Stimulated activated effector memory CD8-positive, alpha-beta T cell treated with anti-CD3 and anti-CD28 coated beads, Interleukin-12 subunit alpha, Interleukin-12 subunit beta, amount 100 ng/mL, for 72 hours (primary cell): ENCODE measurements around the gene TMEM81.
A peak's percentile ranks its signal among the peaks of the same experiment; 100 is the strongest.

ENCODE experiments used
- ATAC-seq: fragments of 150-1000 bp; cut with Tn5 transposase; 2 replicates; pipeline ENCODE4 v1.10.0; 2021
- DNase-seq, 2 donors: peaks; one replicate each; pipeline ENCODE4 v3.0.0; 2021 to 2022; ENCODE audit warnings: low spot score in 2 of 2
- H3K27ac Mint-ChIP-seq: one replicate; pipeline ENCODE4 v1.8.0; 2022; ENCODE audit warnings: mild to moderate bottlenecking, mixed read lengths
- H3K36me3 Mint-ChIP-seq: one replicate; pipeline ENCODE4 v1.8.0; 2022; ENCODE audit warnings: mild to moderate bottlenecking, mixed read lengths
- H3K4me1 Mint-ChIP-seq: one replicate; pipeline ENCODE4 v1.8.0; 2022; ENCODE audit warnings: mixed read lengths
- H3K4me3 Mint-ChIP-seq: one replicate; pipeline ENCODE4 v1.8.0; 2022; ENCODE audit warnings: mild to moderate bottlenecking, mixed read lengths
- H3K9me3 Mint-ChIP-seq: one replicate; pipeline ENCODE4 v1.8.0; 2022; ENCODE audit warnings: mixed read lengths

Gene TMEM81

GRCh38 chr1:205098242-205098641 lies 14.0 kb upstream of the TMEM81 start:
- DNase-seq (no peak), ATAC-seq (no peak)
- Mint-ChIP-seq H3K4me3 (no peak overlapping the region), H3K9me3 (no peaks in the 10 kb centered on the region), H3K27ac (no peak overlapping the region), H3K4me1 (no peaks in the 10 kb centered on the region), H3K36me3 (peaks cover 99% of the 10 kb centered on the region)

DNA sequence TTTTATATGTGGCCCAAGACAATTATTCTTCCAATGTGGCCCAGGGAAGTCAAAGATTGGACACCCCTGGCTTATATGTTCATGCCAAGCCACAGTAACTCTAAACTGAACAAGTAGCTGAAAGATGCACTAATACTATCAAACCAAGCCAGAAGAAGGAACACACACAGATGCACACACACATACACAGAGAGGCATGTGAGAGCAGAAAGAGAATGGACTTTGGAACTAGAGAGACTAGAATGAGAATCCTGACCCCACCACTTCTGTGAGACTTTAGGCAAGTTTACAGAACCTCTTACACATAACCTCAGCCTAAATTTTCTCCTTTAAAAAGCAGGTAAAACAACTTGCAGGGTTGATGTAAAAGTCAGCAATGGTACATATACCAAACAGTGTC lies 11.2 kb upstream of the TMEM81 start:
- H3K4me3 Mint-ChIP-seq, result no peak overlapping the region
- H3K36me3 Mint-ChIP-seq, result peaks cover 96% of the 10 kb centered on the region
- H3K27ac Mint-ChIP-seq, result no peak overlapping the region
- H3K9me3 Mint-ChIP-seq, result no peaks in the 10 kb centered on the region
- H3K4me1 Mint-ChIP-seq, result no peaks in the 10 kb centered on the region
- ATAC-seq, result no peak
- no peak for DNase-seq

DNA sequence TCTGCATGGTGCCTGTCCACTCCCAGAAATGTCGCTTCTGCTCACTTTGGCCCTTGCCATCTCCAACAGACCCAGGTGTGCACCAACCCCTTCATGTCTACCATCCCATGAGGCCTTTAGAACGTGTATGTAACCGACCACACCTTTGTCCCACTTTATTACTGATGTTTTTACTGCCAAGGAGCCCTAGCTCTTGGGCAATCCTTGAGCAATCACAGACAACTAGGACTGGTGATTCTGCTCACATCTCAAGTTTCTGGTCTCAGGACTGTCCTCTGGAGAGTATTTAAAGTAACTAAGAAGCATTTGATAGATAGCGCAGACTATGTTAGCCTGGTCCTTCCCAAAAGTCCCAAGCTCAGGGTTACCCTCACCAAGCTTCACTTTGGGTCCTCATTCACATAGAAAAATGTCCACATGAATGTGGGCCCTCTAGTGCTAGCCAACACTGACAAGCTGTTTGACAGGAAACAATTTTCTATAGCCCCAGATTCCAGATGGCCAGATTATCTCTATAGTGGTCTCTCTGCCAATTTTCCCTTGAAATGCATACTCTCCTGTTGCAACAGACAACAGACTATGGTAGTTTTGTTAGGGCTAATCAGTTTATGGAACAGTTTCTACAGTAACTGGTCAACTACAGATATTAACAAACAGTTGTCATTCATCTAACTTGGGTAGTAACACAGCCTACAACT lies 6.9 kb upstream of the TMEM81 start:
- ATAC-seq (no peak), DNase-seq (no peak)
- peaks cover 96% of the 10 kb centered on the region for H3K36me3 Mint-ChIP-seq
- no peaks in the 10 kb centered on the region for H3K9me3 Mint-ChIP-seq
- no peak overlapping the region for H3K27ac Mint-ChIP-seq
- no peaks in the 10 kb centered on the region for H3K4me1 Mint-ChIP-seq
- H3K4me3 Mint-ChIP-seq, result no peak overlapping the region

- Mint-ChIP-seq H3K4me1 (no peaks in the 10 kb centered on the region), H3K27ac (no peak overlapping the region)
Observed at GRCh38 chr1:205088341-205088740, 4.1 kb upstream of the TMEM81 start.

DNA sequence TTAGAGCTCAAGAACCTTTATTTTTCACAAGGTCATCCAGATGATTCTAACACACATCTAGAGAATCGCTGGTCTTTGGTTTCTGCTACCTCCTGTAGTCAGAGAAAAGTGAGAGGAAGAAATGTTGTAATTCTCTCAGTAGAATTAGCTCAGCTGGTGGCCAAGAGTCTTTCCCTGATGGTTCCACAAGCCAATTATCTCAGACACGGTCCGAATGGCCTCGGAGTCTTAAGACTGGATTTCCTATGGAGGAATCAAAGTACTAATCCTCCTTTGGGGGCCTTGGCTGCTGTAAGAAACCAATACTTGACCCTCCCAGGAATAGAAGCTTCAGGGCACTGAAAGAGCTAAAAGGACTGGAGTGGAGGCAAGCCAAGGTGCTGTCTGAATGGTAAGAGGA lies 1.8 kb downstream of the TMEM81 start:
- H3K4me3 Mint-ChIP-seq, result no peak overlapping the region
- no peak overlapping the region for H3K27ac Mint-ChIP-seq
- peaks cover 41% of the 10 kb centered on the region for H3K36me3 Mint-ChIP-seq
- no peaks in the 10 kb centered on the region for H3K4me1 Mint-ChIP-seq
- no peak for DNase-seq
- no peaks in the 10 kb centered on the region for H3K9me3 Mint-ChIP-seq
- ATAC-seq, result no peak

More at GRCh38 chr1:205088341-205088740, 4.1 kb upstream of the TMEM81 start:
- no peak for ATAC-seq
- DNase-seq, result no peak
- Mint-ChIP-seq H3K9me3 (no peaks in the 10 kb centered on the region), H3K4me3 (no peak overlapping the region), H3K36me3 (peaks cover 97% of the 10 kb centered on the region)

DNA sequence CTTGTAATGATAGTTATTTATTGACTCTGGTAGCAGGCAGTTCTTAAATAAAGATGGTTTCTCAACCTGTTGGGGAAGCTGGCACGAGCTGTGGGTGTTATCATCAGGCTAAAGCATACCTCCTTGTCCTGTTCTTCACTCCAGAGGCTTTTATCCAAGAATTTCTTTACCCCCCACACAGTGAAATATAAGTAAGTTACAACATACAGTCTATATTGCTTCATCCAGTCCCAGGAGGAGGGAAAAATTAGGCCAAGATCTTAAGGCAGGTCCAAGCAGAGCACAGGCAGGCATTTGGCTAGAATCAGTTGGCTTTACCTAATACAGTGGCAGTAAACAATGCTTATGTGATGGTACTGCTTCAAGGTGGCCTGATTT lies 6.3 kb downstream of the TMEM81 start:
- no peak overlapping the region for H3K4me3 Mint-ChIP-seq
- no peaks in the 10 kb centered on the region for H3K4me1 Mint-ChIP-seq
- H3K9me3 Mint-ChIP-seq, result no peaks in the 10 kb centered on the region
- no peak for DNase-seq
- ATAC-seq, result no peak
- H3K27ac Mint-ChIP-seq, result no peak overlapping the region
- no peaks in the 10 kb centered on the region for H3K36me3 Mint-ChIP-seq

GRCh38 chr1:205077158-205077933 lies 6.9 kb downstream of the TMEM81 start:
- no peaks in the 10 kb centered on the region for H3K4me1 Mint-ChIP-seq
- no peak for DNase-seq
- H3K36me3 Mint-ChIP-seq, result no peaks in the 10 kb centered on the region
- H3K4me3 Mint-ChIP-seq, result no peak overlapping the region
- no peak for ATAC-seq
- H3K27ac Mint-ChIP-seq, result no peak overlapping the region
- H3K9me3 Mint-ChIP-seq, result no peaks in the 10 kb centered on the region

- DNase-seq, result no peak
- no peak overlapping the region for H3K27ac Mint-ChIP-seq
- no peak overlapping the region for H3K4me3 Mint-ChIP-seq
- no peaks in the 10 kb centered on the region for H3K4me1 Mint-ChIP-seq
- no peaks in the 10 kb centered on the region for H3K9me3 Mint-ChIP-seq
- no peak for ATAC-seq
- H3K36me3 Mint-ChIP-seq, result no peaks in the 10 kb centered on the region
Observed at GRCh38 chr1:205076245-205076761, 8.0 kb downstream of the TMEM81 start.

- no peaks in the 10 kb centered on the region for H3K4me1 Mint-ChIP-seq
- no peaks in the 10 kb centered on the region for H3K36me3 Mint-ChIP-seq
- ATAC-seq (no peak), DNase-seq (no peak)
- H3K27ac Mint-ChIP-seq, result no peak overlapping the region
- no peak overlapping the region for H3K4me3 Mint-ChIP-seq
- H3K9me3 Mint-ChIP-seq, result no peaks in the 10 kb centered on the region
Observed at GRCh38 chr1:205075642-205076155, 8.6 kb downstream of the TMEM81 start.

DNA sequence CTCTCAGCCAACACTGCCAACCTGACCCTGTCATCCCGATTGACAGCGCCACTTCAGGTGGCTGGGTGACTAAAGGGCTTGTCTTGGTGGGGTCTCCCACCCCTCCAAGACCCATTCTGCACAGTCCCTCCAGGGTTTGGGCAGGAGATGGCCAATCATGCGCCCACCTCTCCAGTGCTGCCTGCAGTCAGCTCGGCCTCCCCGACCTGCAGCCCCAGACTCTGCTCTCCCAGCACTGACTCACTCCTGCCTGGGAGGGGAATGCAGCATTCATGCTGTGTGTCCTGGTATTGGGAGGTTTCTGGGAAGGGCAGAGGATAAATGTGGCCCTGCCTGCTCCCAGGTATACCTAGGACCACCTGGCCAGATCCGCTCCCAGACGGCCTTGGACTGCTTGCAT lies 9.7 kb downstream of the TMEM81 start:
- no peaks in the 10 kb centered on the region for H3K36me3 Mint-ChIP-seq

GRCh38 chr1:205074084-205074483 lies 10.2 kb downstream of the TMEM81 start:
- H3K4me3 Mint-ChIP-seq, result no peak overlapping the region
- no peak overlapping the region for H3K27ac Mint-ChIP-seq
- no peaks in the 10 kb centered on the region for H3K4me1 Mint-ChIP-seq
- DNase-seq, result no peak
- no peak for ATAC-seq
- H3K9me3 Mint-ChIP-seq, result no peaks in the 10 kb centered on the region
- no peaks in the 10 kb centered on the region for H3K36me3 Mint-ChIP-seq

More for the DNA sequence above, 9.7 kb downstream of the TMEM81 start:
- Mint-ChIP-seq H3K9me3 (no peaks in the 10 kb centered on the region), H3K27ac (no peak overlapping the region), H3K4me1 (no peaks in the 10 kb centered on the region), H3K4me3 (no peak overlapping the region)
- DNase-seq, result no peak
- no peak for ATAC-seq

DNA sequence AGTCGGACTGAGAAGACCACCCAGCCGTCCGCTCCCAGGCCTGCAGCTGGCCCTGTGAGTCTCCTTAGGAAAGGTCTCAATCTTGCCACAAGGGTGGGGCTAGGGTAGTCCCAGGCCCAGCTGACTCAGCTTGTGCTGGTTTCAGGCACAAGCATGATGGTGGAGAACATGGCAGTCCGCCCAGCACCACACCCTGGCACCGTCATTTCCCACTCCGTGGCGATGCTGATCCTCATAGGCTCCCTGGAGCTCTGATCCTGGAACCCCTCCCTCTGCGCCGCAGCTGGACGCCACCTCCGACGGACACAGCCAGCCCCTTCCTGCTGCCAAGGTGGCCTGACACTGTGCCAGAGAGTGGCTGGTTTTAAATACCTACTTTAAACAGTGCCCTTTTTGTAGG lies 10.7 kb downstream of the TMEM81 start:
- no peak for DNase-seq
- Mint-ChIP-seq H3K27ac (no peak overlapping the region), H3K9me3 (no peaks in the 10 kb centered on the region), H3K4me1 (no peaks in the 10 kb centered on the region), H3K4me3 (no peak overlapping the region), H3K36me3 (no peaks in the 10 kb centered on the region)
- no peak for ATAC-seq

- Mint-ChIP-seq H3K4me1 (no peaks in the 10 kb centered on the region), H3K9me3 (no peaks in the 10 kb centered on the region), H3K27ac (no peak overlapping the region), H3K4me3 (no peak overlapping the region), H3K36me3 (no peaks in the 10 kb centered on the region)
- DNase-seq, result no peak
- ATAC-seq, result no peak
Observed at GRCh38 chr1:205072881-205073280, 11.4 kb downstream of the TMEM81 start.

GRCh38 chr1:205072286-205072685 lies 12.0 kb downstream of the TMEM81 start:
- no peaks in the 10 kb centered on the region for H3K4me1 Mint-ChIP-seq
- DNase-seq (no peak), ATAC-seq (no peak)
- H3K9me3 Mint-ChIP-seq, result no peaks in the 10 kb centered on the region
- no peak overlapping the region for H3K4me3 Mint-ChIP-seq
- H3K36me3 Mint-ChIP-seq, result no peaks in the 10 kb centered on the region
- H3K27ac Mint-ChIP-seq, result no peak overlapping the region

DNA sequence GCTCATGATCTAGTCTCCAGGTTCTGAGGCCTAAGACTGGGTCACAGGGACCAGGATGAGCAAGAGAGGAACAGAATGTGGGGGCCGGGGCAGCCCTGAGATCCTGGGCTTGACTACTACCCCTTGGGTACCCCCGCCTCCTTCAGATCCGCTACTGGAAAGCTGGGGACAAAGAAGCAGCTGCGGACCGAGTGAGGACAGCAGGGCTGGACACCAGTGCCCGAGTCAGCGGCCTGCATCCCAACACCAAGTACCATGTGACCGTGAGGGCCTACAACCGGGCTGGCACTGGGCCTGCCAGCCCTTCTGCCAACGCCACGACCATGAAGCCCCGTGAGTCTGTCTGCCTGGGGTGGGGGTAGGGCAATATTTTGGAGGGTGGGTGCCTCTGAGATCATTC lies 12.5 kb downstream of the TMEM81 start:
- DNase-seq, result no peak
- H3K36me3 Mint-ChIP-seq, result no peaks in the 10 kb centered on the region
- ATAC-seq, result no peak
- H3K9me3 Mint-ChIP-seq, result no peaks in the 10 kb centered on the region
- H3K4me1 Mint-ChIP-seq, result no peaks in the 10 kb centered on the region
- H3K27ac Mint-ChIP-seq, result no peak overlapping the region
- H3K4me3 Mint-ChIP-seq, result no peak overlapping the region

DNA sequence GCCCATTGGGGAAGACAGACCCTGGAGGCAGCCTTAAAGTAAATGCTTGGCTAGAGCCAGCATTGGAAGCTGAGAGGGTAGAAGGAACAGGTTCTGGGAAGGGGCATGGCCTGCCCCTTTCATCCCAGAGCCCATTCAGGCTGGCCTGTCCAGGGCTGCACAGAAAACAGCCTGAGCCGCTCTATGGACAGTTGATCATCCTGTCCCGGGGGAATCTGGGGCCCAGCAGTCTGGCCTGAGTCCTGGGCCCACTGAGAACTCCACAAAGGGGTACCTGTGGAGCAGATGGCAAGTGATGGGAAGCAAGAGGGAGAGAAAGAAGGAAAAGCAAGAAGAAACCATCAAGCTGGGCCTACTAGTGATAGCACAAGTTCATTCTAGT lies 13.2 kb downstream of the TMEM81 start:
- H3K36me3 Mint-ChIP-seq, result no peaks in the 10 kb centered on the region
- peak overlapping the region; percentile 35 for H3K27ac Mint-ChIP-seq
- DNase-seq, result no peak
- ATAC-seq, result no peak
- no peak overlapping the region for H3K4me3 Mint-ChIP-seq
- no peaks in the 10 kb centered on the region for H3K9me3 Mint-ChIP-seq
- H3K4me1 Mint-ChIP-seq, result no peaks in the 10 kb centered on the region
